GM12878 (cell line): ENCODE measurements around the gene DOK1. TPM values are rescaled to one million over a fixed set of nuclear protein-coding genes. Genes with fewer than 3 reads are reported as not detected.

Source experiments
- BRCA1 ChIP-seq: IDR thresholded peaks from 2 replicates; pipeline ENCODE4 v1.6.1; 2011; ENCODE audit warnings: low read depth, low read length, improper control_type of control experiment
- CBFB ChIP-seq: IDR thresholded peaks from 2 replicates; pipeline ENCODE4 v1.6.1; 2016; ENCODE audit warnings: antibody characterized with exemption, low read depth
- CBX5 ChIP-seq: sonication (generic); IDR thresholded peaks from 2 replicates; pipeline ENCODE4 v1.6.1; 2016; ENCODE audit warnings: low read depth, moderate library complexity, mild to moderate bottlenecking, inconsistent platforms
- CHD2 ChIP-seq: IDR thresholded peaks from 2 replicates; pipeline ENCODE4 v1.6.1; 2011; ENCODE audit warnings: low read depth, low read length, improper control_type of control experiment, borderline replicate concordance
- CREB1 ChIP-seq: IDR thresholded peaks from 2 replicates; pipeline ENCODE4 v1.6.1; 2012; ENCODE audit warnings: low read depth, mild to moderate bottlenecking, inconsistent platforms
- CREM ChIP-seq: IDR thresholded peaks from 2 replicates; pipeline ENCODE4 v1.6.1; 2014; ENCODE audit warnings: antibody characterized with exemption, low read depth
- EED ChIP-seq: sonication (generic); IDR thresholded peaks from 2 replicates; pipeline ENCODE4 v1.6.1; 2016; ENCODE audit warnings: antibody characterized with exemption, low read depth
- GATAD2B ChIP-seq: fragments of 450-650 bp; conservative IDR thresholded peaks from 2 replicates; pipeline ENCODE4 v1.6.1; 2017; ENCODE audit warnings: low read depth, mild to moderate bottlenecking, moderate library complexity
- HCFC1 ChIP-seq: fragments of 150-350 bp; IDR thresholded peaks from 2 replicates; pipeline ENCODE4 v1.6.1; 2014; ENCODE audit warnings: low read length
- HDAC6 ChIP-seq: fragments of 200-600 bp; sonication (generic); IDR thresholded peaks from one replicate; pipeline ENCODE4 v1.8.0; 2017; ENCODE audit warnings: antibody characterized with exemption; ENCODE audit not compliant: unreplicated experiment
- IKZF1 ChIP-seq: fragments of 450-650 bp; conservative IDR thresholded peaks from 2 replicates; pipeline ENCODE4 v1.6.1; 2017; ENCODE audit warnings: antibody characterized with exemption, mild to moderate bottlenecking
- IKZF2 ChIP-seq, 2 experiments: fragments of 450-650 bp; IDR thresholded peaks; 2 replicates each; pipeline ENCODE4 v1.6.1; 2017; ENCODE audit warnings: mild to moderate bottlenecking in 2 of 2, moderate library complexity in 2 of 2
- IRF4 ChIP-seq: IDR thresholded peaks from 2 replicates; pipeline ENCODE4 v1.6.1; 2011; ENCODE audit warnings: low read depth, low read length
- IRF5 ChIP-seq: fragments of 450-650 bp; IDR thresholded peaks from 2 replicates; pipeline ENCODE4 v1.6.1; 2017; ENCODE audit warnings: borderline replicate concordance
- LARP7 ChIP-seq: fragments of 450-650 bp; IDR thresholded peaks from 2 replicates; pipeline ENCODE4 v1.6.1; 2017; ENCODE audit warnings: mild to moderate bottlenecking
- MTA3 ChIP-seq: IDR thresholded peaks from 2 replicates; pipeline ENCODE4 v1.6.1; 2012; ENCODE audit warnings: low read length, inconsistent platforms, borderline replicate concordance
- NFXL1 ChIP-seq: fragments of 450-650 bp; IDR thresholded peaks from 2 replicates; pipeline ENCODE4 v1.6.1; 2017; ENCODE audit warnings: antibody characterized with exemption, mild to moderate bottlenecking, borderline replicate concordance
- PAX5 ChIP-seq: IDR thresholded peaks from 2 replicates; pipeline ENCODE4 v1.6.1; 2011; ENCODE audit warnings: low read depth, low read length, borderline replicate concordance
- PBX3 ChIP-seq: IDR thresholded peaks from 2 replicates; pipeline ENCODE4 v1.6.1; 2011; ENCODE audit warnings: mild to moderate bottlenecking, low read depth, low read length, moderate library complexity; ENCODE audit not compliant: insufficient replicate concordance
- PKNOX1 ChIP-seq: fragments of 450-650 bp; IDR thresholded peaks from 2 replicates; pipeline ENCODE4 v1.6.1; 2016; ENCODE audit warnings: mild to moderate bottlenecking
- PML ChIP-seq: IDR thresholded peaks from 2 replicates; pipeline ENCODE4 v1.6.1; 2012; ENCODE audit warnings: low read length, inconsistent platforms
- POLR2A ChIP-seq: IDR thresholded peaks from 2 replicates; pipeline ENCODE4 v1.6.1; 2011; ENCODE audit warnings: low read depth, mild to moderate bottlenecking, low read length
- RBBP5 ChIP-seq: fragments of 200-600 bp; sonication (generic); conservative IDR thresholded peaks from 2 replicates; pipeline ENCODE4 v1.6.1; 2016
- RFX5 ChIP-seq: IDR thresholded peaks from 2 replicates; pipeline ENCODE4 v1.6.1; 2011; ENCODE audit warnings: low read depth, low read length, improper control_type of control experiment
- SREBF1 ChIP-seq: IDR thresholded peaks from 2 replicates; pipeline ENCODE4 v1.6.1; 2012; ENCODE audit warnings: mild to moderate bottlenecking, low read length
- SUPT20H ChIP-seq: IDR thresholded peaks from 2 replicates; pipeline ENCODE4 v1.6.1; 2011; ENCODE audit warnings: low read depth, mild to moderate bottlenecking, low read length, moderate library complexity, borderline replicate concordance; ENCODE audit not compliant: control insufficient read depth
- TBL1XR1 ChIP-seq: IDR thresholded peaks from 2 replicates; pipeline ENCODE4 v1.6.1; 2012; ENCODE audit warnings: low read depth, low read length, improper control_type of control experiment
- TCF3 ChIP-seq: IDR thresholded peaks from 2 replicates; pipeline ENCODE4 v1.6.1; 2012; ENCODE audit warnings: low read depth, mild to moderate bottlenecking, low read length, borderline replicate concordance; ENCODE audit not compliant: insufficient read depth
- USF1 ChIP-seq: IDR thresholded peaks from 2 replicates; pipeline ENCODE4 v1.6.1; 2011; ENCODE audit warnings: borderline replicate concordance, low read depth, mild to moderate bottlenecking, moderate library complexity, mixed read lengths, low read length; ENCODE audit not compliant: insufficient read depth; ENCODE audit errors: extremely low read length
- WRNIP1 ChIP-seq: IDR thresholded peaks from 2 replicates; pipeline ENCODE4 v1.6.1; 2011; ENCODE audit warnings: low read depth, low read length, improper control_type of control experiment, borderline replicate concordance
- ZBED1 ChIP-seq: IDR thresholded peaks from 2 replicates; pipeline ENCODE4 v1.6.1; 2016; ENCODE audit warnings: borderline replicate concordance
- ZNF207 ChIP-seq: fragments of 450-650 bp; IDR thresholded peaks from 2 replicates; pipeline ENCODE4 v1.6.1; 2014; ENCODE audit warnings: antibody characterized with exemption, mild to moderate bottlenecking, borderline replicate concordance
- polyA plus RNA-seq, 11 experiments: library from polyadenylated mRNA; depleted of rRNA in 4 of 11; unstranded in 6 of 11; stranded (reverse) in 5 of 11; fragments of >200 nt; fragmentation: Nextera tagmentation in 4 of 11; fragmentation: Illumina TruSeq in 1 of 11; extraction: Ambion mirVana in 4 of 11; extraction: Trizol in 1 of 11; gene quantifications; 1 replicate in 1 of 11; 2 replicates in 10 of 11; pipeline versions ENCODE4 v1.2.1 to v1.2.3, GENCODE V29; 2011 to 2016; ENCODE audit warnings: inconsistent platforms in 2 of 11, missing spikeins in 2 of 11, low read depth in 1 of 11
- total RNA-seq, 4 experiments: library from RNA; depleted of rRNA in 3 of 4; stranded (reverse); fragments of >200 nt in 3 of 4; fragmentation: Illumina TruSeq in 1 of 4; extraction: Trizol in 1 of 4; gene quantifications; 2 replicates each; pipeline versions ENCODE4 v1.2.1 to v1.2.3, GENCODE V29; 2013 to 2021

Gene DOK1
- total and polyA plus RNA-seq, 10 of the 15 experiments (the other 5 are each of a cell fraction or from before 2014, with no cell fraction given) = 1.4 to 104 (median 59.7) TPM

- TF ChIP-seq LARP7 (no peak), TCF3 (no peak), WRNIP1 (no peak), POLR2A (0 out of 2 replicates have a peak, but pooled peaks have one; percentile 23), RFX5 (no peak), CREM (peak; percentile 64; the same call in 1 of the 2 replicates), IKZF1 (peak; percentile 88), IKZF2 (IDR thresholded peaks at IDR 0.05) (peak; percentile 90 to 91), HCFC1 (no peak), RBBP5 (no peak), PKNOX1 (no peak), NFXL1 (no peak), ZBED1 (peak; percentile 41; the same call in 1 of the 2 replicates), PAX5 (peak; percentile 10; the same call in 1 of the 2 replicates), SUPT20H (no peak), SREBF1 (no peak), TBL1XR1 (no peak), EED (peak; percentile 86), IRF4 (0 out of 2 replicates have a peak, but pooled peaks have one; percentile 26), GATAD2B (no peak), PBX3 (no peak), IRF5 (no peak), CHD2 (no peak), BRCA1 (no peak), CBFB (peak; percentile 69), CBX5 (no peak), CREB1 (peak; percentile 30; the same call in 1 of the 2 replicates), ZNF207 (no peak), HDAC6 (no peak), MTA3 (peak; percentile 54; the same call in 1 of the 2 replicates), PML (no peak), USF1 (no peak)
These were observed 15.6 kb upstream of the DOK1 start (continued) for GRCh38 chr2:74538881-74539339.
